ENCODE results near the gene WDR59. TPM values are rescaled to one million over a fixed set of nuclear protein-coding genes. Genes with fewer than 3 reads are reported as not detected.

Gene WDR59
- total and polyA plus RNA-seq, 2 of the 4 experiments (the other 2 are of a cell fraction): 29.4 to 44.6 TPM

DNA sequence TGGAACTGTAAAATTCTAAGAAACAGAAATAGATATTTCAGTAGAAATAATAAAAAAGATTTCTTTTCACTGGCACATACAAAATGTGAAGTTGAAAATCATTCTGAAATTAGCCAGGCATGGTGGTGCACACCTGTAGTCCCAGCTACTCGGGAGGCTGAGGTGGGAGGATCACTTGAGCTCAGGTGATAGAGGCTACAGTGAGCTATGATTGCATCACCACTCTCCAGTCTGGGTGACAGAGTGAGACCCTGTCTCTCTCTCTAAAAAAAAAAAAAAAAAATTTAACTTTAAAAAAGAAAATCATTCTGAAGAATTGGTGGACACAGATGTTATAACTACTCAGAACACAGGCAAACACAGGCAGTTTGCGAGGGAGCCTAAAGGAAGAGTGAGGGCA, 112.6 kb downstream of the WDR59 start:
- H3K14ac ChIP-seq (replicated peaks; ENCODE audit: low read depth, low read length): no peak overlapping the region
- H3K56ac ChIP-seq (ENCODE audit: extremely low read depth, insufficient read depth, low read length): no peak overlapping the region
- no peaks in the 10 kb centered on the region for H3K4me1 ChIP-seq (ENCODE audit: control insufficient read depth, insufficient read depth, low read length)
- no peak overlapping the region for H2AK9ac ChIP-seq (replicated peaks; ENCODE audit: low read depth, low read length, poor library complexity)
- POLR2A ChIA-PET (ENCODE audit: unreplicated experiment): no interaction called here
- H3K9ac ChIP-seq (ENCODE audit: low read depth, low read length): no peak overlapping the region
- no peak for ATAC-seq (ENCODE audit: low read depth)
- no peaks in the 10 kb centered on the region for H3K27me3 ChIP-seq (ENCODE audit: control insufficient read depth, insufficient read depth, low read length)
- no peak overlapping the region for H2BK120ac ChIP-seq (ENCODE audit: low read depth, low read length)
- in situ Hi-C loops (cut with MboI; ENCODE audit: low sequenced_read_pairs) (no loop called here), intact Hi-C loops (cut with micrococcal nuclease) (no loop called here), dilution Hi-C loops (cut with HindIII; ENCODE audit: low sequenced_read_pairs, unreplicated experiment) (no loop called here)
- H2AK5ac ChIP-seq (ENCODE audit: low read depth, low read length): no peak overlapping the region
- H3K9me3 ChIP-seq (ENCODE audit: control insufficient read depth, insufficient read depth, low read length): no peaks in the 10 kb centered on the region
- no peak overlapping the region for H3K4me3 ChIP-seq (ENCODE audit: insufficient read depth, low read depth, low read length)
- no peak for DNase-seq
- no peak overlapping the region for H3K27ac ChIP-seq (ENCODE audit: insufficient read depth, low read length)
- CTCF ChIA-PET: interaction anchor here (1.0 kb wide), 1 partner anchor 9 kb away, joined by 6 read pairs; no protein-coding TSS in a partner anchor
- H3K18ac ChIP-seq (ENCODE audit: low read depth, low read length): no peak overlapping the region
- H2BK20ac ChIP-seq (ENCODE audit: low read depth, low read length): no peak overlapping the region
- no peak for TF ChIP-seq MXI1 (IDR thresholded peaks at IDR 0.05; ENCODE audit: borderline replicate concordance, low read depth, low read length)
- no peak for TF ChIP-seq FOS (IDR thresholded peaks at IDR 0.05; ENCODE audit: low read depth, low read length)
- TF ChIP-seq CEBPB (IDR thresholded peaks at IDR 0.05; ENCODE audit: low read depth, low read length): no peak
- TF ChIP-seq POLR2A (IDR thresholded peaks at IDR 0.05; ENCODE audit: low read depth, low read length): no peak
- no peak for TF ChIP-seq BHLHE40 (IDR thresholded peaks at IDR 0.05; ENCODE audit: low read depth, low read length)
- no peak for TF ChIP-seq NFE2L2 (IDR thresholded peaks at IDR 0.05; ENCODE audit: low read depth, low read length)
- TF ChIP-seq MAZ (IDR thresholded peaks at IDR 0.05; ENCODE audit: borderline replicate concordance, low read depth, low read length): no peak
- TF ChIP-seq RFX5 (IDR thresholded peaks at IDR 0.05; ENCODE audit: low read depth, low read length): no peak
- no peak for TF ChIP-seq RAD21 (IDR thresholded peaks at IDR 0.05; ENCODE audit: low read length)
- no peak for TF ChIP-seq RCOR1 (IDR thresholded peaks at IDR 0.05; ENCODE audit: insufficient replicate concordance, low read length)
- TF ChIP-seq, protein P1, sequence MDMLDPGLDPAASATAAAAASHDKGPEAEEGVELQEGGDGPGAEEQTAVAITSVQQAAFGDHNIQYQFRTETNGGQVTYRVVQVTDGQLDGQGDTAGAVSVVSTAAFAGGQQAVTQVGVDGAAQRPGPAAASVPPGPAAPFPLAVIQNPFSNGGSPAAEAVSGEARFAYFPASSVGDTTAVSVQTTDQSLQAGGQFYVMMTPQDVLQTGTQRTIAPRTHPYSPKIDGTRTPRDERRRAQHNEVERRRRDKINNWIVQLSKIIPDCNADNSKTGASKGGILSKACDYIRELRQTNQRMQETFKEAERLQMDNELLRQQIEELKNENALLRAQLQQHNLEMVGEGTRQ (IDR thresholded peaks at IDR 0.05; ENCODE audit: low read depth, low read length): no peak
- no peak for TF ChIP-seq CHD1 (IDR thresholded peaks at IDR 0.05; ENCODE audit: low read depth, low read length)
- TF ChIP-seq, protein P2, sequence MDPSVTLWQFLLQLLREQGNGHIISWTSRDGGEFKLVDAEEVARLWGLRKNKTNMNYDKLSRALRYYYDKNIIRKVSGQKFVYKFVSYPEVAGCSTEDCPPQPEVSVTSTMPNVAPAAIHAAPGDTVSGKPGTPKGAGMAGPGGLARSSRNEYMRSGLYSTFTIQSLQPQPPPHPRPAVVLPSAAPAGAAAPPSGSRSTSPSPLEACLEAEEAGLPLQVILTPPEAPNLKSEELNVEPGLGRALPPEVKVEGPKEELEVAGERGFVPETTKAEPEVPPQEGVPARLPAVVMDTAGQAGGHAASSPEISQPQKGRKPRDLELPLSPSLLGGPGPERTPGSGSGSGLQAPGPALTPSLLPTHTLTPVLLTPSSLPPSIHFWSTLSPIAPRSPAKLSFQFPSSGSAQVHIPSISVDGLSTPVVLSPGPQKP (IDR thresholded peaks at IDR 0.05; ENCODE audit: borderline replicate concordance, low read depth, low read length): no peak
- no peak for TF ChIP-seq SMC3 (IDR thresholded peaks at IDR 0.05; ENCODE audit: low read depth, low read length)
- TF ChIP-seq MAFK (IDR thresholded peaks at IDR 0.05; ENCODE audit: low read depth, low read length): no peak
- TF ChIP-seq, protein P3, sequence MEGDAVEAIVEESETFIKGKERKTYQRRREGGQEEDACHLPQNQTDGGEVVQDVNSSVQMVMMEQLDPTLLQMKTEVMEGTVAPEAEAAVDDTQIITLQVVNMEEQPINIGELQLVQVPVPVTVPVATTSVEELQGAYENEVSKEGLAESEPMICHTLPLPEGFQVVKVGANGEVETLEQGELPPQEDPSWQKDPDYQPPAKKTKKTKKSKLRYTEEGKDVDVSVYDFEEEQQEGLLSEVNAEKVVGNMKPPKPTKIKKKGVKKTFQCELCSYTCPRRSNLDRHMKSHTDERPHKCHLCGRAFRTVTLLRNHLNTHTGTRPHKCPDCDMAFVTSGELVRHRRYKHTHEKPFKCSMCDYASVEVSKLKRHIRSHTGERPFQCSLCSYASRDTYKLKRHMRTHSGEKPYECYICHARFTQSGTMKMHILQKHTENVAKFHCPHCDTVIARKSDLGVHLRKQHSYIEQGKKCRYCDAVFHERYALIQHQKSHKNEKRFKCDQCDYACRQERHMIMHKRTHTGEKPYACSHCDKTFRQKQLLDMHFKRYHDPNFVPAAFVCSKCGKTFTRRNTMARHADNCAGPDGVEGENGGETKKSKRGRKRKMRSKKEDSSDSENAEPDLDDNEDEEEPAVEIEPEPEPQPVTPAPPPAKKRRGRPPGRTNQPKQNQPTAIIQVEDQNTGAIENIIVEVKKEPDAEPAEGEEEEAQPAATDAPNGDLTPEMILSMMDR (conservative IDR thresholded peaks at IDR 0.05; ENCODE audit: low read depth, low read length): no peak
- no CpG with 5 or more reads among the region's 2 CpGs for WGBS, 2 experiments (ENCODE audit: extremely low coverage in 2 of 2, insufficient read length in 1 of 2)
- peaks cover 3% of the 10 kb centered on the region; the same call in 1 of the 2 replicates for H3K9me1 ChIP-seq (ENCODE audit: insufficient read depth, low read length)
- no TSS peak for BruUV-seq (replicated peaks)
- H4K91ac ChIP-seq (ENCODE audit: insufficient read depth, low read depth, low read length): no peak overlapping the region
- no peak overlapping the region for H2BK5ac ChIP-seq (ENCODE audit: low read depth, low read length, poor library complexity, severe bottlenecking)
- no peak overlapping the region for H3K4me2 ChIP-seq (ENCODE audit: low read depth, low read length)
- no peak overlapping the region for H4K8ac ChIP-seq (ENCODE audit: low read depth in 2 of 2, low read length in 2 of 2)
- H4K20me1 ChIP-seq (ENCODE audit: insufficient read depth, low read length): no peaks in the 10 kb centered on the region
- no peaks in the 10 kb centered on the region; a peak in 1 of 4 replicates for H3K79me1 ChIP-seq (ENCODE audit: low read depth in 1 of 2, low read length in 2 of 2)
- no peak overlapping the region for H3K4ac ChIP-seq (ENCODE audit: low read depth, low read length)
- H4K5ac ChIP-seq (ENCODE audit: low read depth, low read length): no peak overlapping the region
- H3K23ac ChIP-seq (ENCODE audit: low read depth, low read length): no peak overlapping the region
- no peak overlapping the region for H2BK15ac ChIP-seq (ENCODE audit: low read depth, low read length)
- peaks cover 13% of the 10 kb centered on the region for H3K36me3 ChIP-seq (ENCODE audit: control insufficient read depth, insufficient read depth, low read length)
- H2AFZ ChIP-seq (replicated peaks; ENCODE audit: low read length, poor library complexity): no peak overlapping the region

Measured in IMR-90 (cell line).